ENCODE results near the gene TMIGD2. TPM values are rescaled to one million over a fixed set of nuclear protein-coding genes. Genes with fewer than 3 reads are reported as not detected.

TMIGD2 gene
- total RNA-seq, 1 experiment from 2014 or later, result 0.94 TPM

- TF ChIP-seq ZNF425 (CRISPR knock-in tag; conservative IDR thresholded peaks at IDR 0.05) (no peak), NFATC4 (CRISPR knock-in tag; IDR thresholded peaks at IDR 0.05) (no peak), ARID4B (CRISPR knock-in tag; IDR thresholded peaks at IDR 0.05; ENCODE audit: borderline replicate concordance) (no peak), IRF1 (CRISPR knock-in tag; IDR thresholded peaks at IDR 0.05) (no peak), E2F5 (CRISPR knock-in tag; IDR thresholded peaks at IDR 0.05) (0 out of 2 replicates have a peak, but pooled peaks have one; percentile 25), JUN (CRISPR knock-in tag; IDR thresholded peaks at IDR 0.05) (no peak), ELF4 (CRISPR knock-in tag; IDR thresholded peaks at IDR 0.05; ENCODE audit: low read depth) (no peak), IRF2 (CRISPR knock-in tag; IDR thresholded peaks at IDR 0.05; ENCODE audit: borderline replicate concordance, low read depth) (no peak), FOXP4 (CRISPR knock-in tag; IDR thresholded peaks at IDR 0.05) (no peak), AR (CRISPR knock-in tag; IDR thresholded peaks at IDR 0.05) (no peak), ETV6 (CRISPR knock-in tag; IDR thresholded peaks at IDR 0.05) (no peak; the same call in 1 of the 2 replicates), CREM (CRISPR knock-in tag; IDR thresholded peaks at IDR 0.05) (0 out of 2 replicates have a peak, but pooled peaks have one; percentile 9), SP1 (CRISPR knock-in tag; conservative IDR thresholded peaks at IDR 0.05) (peak; percentile 95), ESRRA (CRISPR knock-in tag; IDR thresholded peaks at IDR 0.05; ENCODE audit: borderline replicate concordance) (no peak), GABPB1 (CRISPR knock-in tag; IDR thresholded peaks at IDR 0.05) (0 out of 2 replicates have a peak, but pooled peaks have one; percentile 8), ZNF532 (CRISPR knock-in tag; IDR thresholded peaks at IDR 0.05; ENCODE audit: borderline replicate concordance) (no peak), MLX (CRISPR knock-in tag; IDR thresholded peaks at IDR 0.05) (no peak), NR2C2 (CRISPR knock-in tag; IDR thresholded peaks at IDR 0.05) (no peak)
Measured at GRCh38 chr19:4343370-4344307, 41.5 kb upstream of the TMIGD2 start, which contains the start of gene MPND (continued).
